ENCODE results near the gene ANGPTL3. TPM values are rescaled to one million over a fixed set of nuclear protein-coding genes. Genes with fewer than 3 reads are reported as not detected.
"Not testable (repeated sequence)": the region's sequence is repeated elsewhere in the genome, so short reads cannot be mapped to it uniquely, and the experiment has no call there.

Gene ANGPTL3, protein sequence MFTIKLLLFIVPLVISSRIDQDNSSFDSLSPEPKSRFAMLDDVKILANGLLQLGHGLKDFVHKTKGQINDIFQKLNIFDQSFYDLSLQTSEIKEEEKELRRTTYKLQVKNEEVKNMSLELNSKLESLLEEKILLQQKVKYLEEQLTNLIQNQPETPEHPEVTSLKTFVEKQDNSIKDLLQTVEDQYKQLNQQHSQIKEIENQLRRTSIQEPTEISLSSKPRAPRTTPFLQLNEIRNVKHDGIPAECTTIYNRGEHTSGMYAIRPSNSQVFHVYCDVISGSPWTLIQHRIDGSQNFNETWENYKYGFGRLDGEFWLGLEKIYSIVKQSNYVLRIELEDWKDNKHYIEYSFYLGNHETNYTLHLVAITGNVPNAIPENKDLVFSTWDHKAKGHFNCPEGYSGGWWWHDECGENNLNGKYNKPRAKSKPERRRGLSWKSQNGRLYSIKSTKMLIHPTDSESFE
- total RNA-seq, result not detected in 2 replicates

DNA sequence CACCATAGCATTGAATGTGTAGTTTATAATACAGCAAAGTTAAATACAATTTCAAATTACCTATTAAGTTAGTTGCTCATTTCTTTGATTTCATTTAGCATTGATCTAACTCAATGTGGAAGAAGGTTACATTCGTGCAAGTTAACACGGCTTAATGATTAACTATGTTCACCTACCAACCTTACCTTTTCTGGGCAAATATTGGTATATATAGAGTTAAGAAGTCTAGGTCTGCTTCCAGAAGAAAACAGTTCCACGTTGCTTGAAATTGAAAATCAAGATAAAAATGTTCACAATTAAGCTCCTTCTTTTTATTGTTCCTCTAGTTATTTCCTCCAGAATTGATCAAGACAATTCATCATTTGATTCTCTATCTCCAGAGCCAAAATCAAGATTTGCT lies at the start of gene ANGPTL3:
TSS of gene ANGPTL3 (plus strand) at position 240 of the 400 bp plus-strand sequence. CDS start at position 287, 47 bp downstream.
- Histone ChIP-seq H3K27me3 (ENCODE audit: control insufficient read depth, insufficient read depth, low read length) (no peaks in the 10 kb centered on the region), H3K4me3 (ENCODE audit: low read depth, low read length) (no peak within 1 kb of the TSS), H3K36me3 (ENCODE audit: control insufficient read depth, insufficient read depth, low read length) (no peaks in the 10 kb centered on the region)
- DNase-seq (ENCODE audit: low read depth) (no peak), FAIRE-seq (no peak)
- TF ChIP-seq, protein P1, sequence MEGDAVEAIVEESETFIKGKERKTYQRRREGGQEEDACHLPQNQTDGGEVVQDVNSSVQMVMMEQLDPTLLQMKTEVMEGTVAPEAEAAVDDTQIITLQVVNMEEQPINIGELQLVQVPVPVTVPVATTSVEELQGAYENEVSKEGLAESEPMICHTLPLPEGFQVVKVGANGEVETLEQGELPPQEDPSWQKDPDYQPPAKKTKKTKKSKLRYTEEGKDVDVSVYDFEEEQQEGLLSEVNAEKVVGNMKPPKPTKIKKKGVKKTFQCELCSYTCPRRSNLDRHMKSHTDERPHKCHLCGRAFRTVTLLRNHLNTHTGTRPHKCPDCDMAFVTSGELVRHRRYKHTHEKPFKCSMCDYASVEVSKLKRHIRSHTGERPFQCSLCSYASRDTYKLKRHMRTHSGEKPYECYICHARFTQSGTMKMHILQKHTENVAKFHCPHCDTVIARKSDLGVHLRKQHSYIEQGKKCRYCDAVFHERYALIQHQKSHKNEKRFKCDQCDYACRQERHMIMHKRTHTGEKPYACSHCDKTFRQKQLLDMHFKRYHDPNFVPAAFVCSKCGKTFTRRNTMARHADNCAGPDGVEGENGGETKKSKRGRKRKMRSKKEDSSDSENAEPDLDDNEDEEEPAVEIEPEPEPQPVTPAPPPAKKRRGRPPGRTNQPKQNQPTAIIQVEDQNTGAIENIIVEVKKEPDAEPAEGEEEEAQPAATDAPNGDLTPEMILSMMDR (IDR thresholded peaks at IDR 0.05; ENCODE audit: insufficient read depth, low read length, severe bottlenecking), result no peak

DNA sequence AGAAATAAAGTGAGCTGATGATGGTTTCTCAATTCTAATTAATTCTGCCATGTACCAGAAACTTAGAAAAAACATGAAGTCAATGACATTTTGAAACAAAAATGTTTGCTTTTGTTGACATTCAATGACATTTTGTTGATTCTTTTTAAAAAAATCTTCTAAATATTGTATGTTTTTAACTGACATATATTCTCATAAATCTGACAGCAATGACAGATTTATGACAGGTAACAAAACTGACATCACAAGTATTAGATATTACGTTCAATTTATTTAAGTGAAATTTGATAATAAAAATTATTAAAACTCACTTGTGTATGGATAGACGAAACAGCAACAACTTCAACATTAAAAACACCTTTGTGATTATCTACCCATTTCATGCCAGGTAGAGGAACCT lies 36.0 kb upstream of the ANGPTL3 start:
- Histone ChIP-seq H3K27me3 (ENCODE audit: control insufficient read depth, insufficient read depth, low read length) (no peaks in the 10 kb centered on the region), H3K36me3 (ENCODE audit: control insufficient read depth, insufficient read depth, low read length) (no peaks in the 10 kb centered on the region), H3K4me3 (ENCODE audit: low read depth, low read length) (no peak overlapping the region)
- no peak for FAIRE-seq
- DNase-seq (ENCODE audit: low read depth), result no peak
- TF ChIP-seq, protein P1 (IDR thresholded peaks at IDR 0.05; ENCODE audit: insufficient read depth, low read length, severe bottlenecking), result no peak

DNA sequence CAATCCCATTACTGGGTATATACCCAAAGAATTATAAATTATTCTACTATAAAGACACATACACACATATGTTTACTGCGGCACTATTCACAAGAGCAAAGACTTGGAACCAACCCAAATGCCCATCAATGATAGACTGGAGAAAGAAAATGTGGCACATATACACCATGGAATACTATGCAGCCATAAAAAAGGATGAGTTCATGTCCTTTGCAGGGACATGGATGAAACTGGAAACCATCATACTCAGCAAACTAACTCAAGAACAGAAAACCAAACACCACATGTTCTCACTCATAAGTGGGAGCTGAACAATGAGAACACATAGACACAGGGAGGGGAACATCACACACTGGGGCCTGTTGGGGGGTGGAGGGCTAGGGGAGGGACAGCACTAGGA lies 30.1 kb upstream of the ANGPTL3 start:
- not testable (repeated sequence) for H3K4me3 ChIP-seq (ENCODE audit: low read depth, low read length); DNase-seq (ENCODE audit: low read depth); H3K36me3 ChIP-seq (ENCODE audit: control insufficient read depth, insufficient read depth, low read length); H3K27me3 ChIP-seq (ENCODE audit: control insufficient read depth, insufficient read depth, low read length); FAIRE-seq

DNA sequence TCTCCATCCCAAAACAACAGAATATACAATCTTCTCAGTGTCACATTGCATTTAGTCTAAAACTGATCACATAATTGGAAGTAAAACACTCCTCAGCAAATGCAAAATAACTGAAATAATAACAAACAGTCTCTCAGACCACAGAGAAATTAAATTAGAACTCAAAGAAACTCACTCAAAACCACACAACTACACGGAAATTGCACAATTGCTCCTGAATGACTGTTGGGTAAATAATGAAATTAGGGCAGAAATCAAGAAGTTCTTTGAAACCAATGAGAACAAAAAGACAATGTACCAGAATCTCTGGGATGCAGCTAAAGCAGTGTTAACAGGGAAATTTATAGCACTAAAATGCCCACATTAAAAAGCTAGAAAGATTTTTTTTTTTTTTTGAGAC lies 29.4 kb upstream of the ANGPTL3 start:
- H3K27me3 ChIP-seq (ENCODE audit: control insufficient read depth, insufficient read depth, low read length); DNase-seq (ENCODE audit: low read depth); H3K36me3 ChIP-seq (ENCODE audit: control insufficient read depth, insufficient read depth, low read length); H3K4me3 ChIP-seq (ENCODE audit: low read depth, low read length); FAIRE-seq: not testable (repeated sequence)

DNA sequence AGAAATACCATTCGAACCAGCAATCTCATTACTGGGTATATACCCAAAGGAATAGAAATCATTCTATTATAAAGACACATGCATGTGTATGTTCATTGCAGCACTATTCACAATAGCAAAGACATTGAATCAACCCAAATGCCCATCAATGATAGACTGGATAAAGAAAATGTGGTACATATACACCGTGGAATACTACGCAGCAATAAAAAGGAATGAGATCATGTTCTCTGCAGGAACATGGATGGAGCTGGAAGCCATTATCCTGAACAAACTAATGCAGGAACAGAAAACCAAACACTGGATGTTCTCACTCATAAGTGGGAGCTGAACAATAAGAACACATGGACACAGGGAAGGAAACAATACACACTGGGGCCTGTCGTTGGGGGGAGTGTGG lies 25.8 kb upstream of the ANGPTL3 start:
- H3K36me3 ChIP-seq (ENCODE audit: control insufficient read depth, insufficient read depth, low read length); DNase-seq (ENCODE audit: low read depth); FAIRE-seq; H3K27me3 ChIP-seq (ENCODE audit: control insufficient read depth, insufficient read depth, low read length); H3K4me3 ChIP-seq (ENCODE audit: low read depth, low read length): not testable (repeated sequence)

DNA sequence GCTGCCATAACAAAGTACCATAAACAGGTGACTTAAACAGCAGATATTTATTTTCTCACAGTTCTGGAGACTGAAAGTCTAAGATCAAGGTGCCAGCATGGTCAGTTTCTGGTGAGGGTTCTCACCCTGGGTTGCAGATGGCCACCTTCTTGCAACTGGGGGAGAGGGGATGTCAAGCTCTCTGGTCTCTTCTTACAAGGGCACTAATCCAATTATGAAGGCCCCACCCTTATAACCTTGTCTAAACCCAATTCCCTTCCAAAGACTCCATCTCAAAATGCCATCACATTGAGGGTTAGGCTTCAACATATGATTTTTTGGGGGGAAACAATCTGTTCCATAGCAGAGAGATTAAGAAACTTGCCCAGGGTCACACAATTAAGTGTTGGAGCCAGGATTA lies 24.8 kb upstream of the ANGPTL3 start:
- TF ChIP-seq, protein P1 (IDR thresholded peaks at IDR 0.05; ENCODE audit: insufficient read depth, low read length, severe bottlenecking), result no peak
- Histone ChIP-seq H3K27me3 (ENCODE audit: control insufficient read depth, insufficient read depth, low read length) (no peaks in the 10 kb centered on the region), H3K36me3 (ENCODE audit: control insufficient read depth, insufficient read depth, low read length) (no peaks in the 10 kb centered on the region), H3K4me3 (ENCODE audit: low read depth, low read length) (no peak overlapping the region)
- DNase-seq (ENCODE audit: low read depth) (no peak), FAIRE-seq (no peak)

DNA sequence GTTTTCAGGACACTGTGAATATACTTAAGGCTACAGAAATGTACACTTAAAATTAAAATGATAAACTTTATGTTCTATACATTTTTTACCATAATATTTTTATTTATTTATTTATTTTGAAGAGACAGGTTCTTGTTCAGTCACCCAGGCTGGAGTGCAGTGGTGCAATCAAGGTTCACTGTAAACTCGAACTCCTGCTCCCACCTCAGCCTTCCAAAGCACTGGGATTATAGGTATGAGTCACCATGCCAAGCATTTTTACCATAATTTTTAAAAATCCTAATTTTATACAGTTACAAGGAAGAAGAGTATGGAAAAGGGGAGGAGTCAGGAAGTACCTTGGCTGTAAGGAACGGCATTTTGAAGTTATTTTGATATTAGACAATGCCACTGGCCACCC lies 23.6 kb upstream of the ANGPTL3 start:
- TF ChIP-seq, protein P1 (IDR thresholded peaks at IDR 0.05; ENCODE audit: insufficient read depth, low read length, severe bottlenecking), result no peak
- Histone ChIP-seq H3K36me3 (ENCODE audit: control insufficient read depth, insufficient read depth, low read length) (no peaks in the 10 kb centered on the region), H3K4me3 (ENCODE audit: low read depth, low read length) (no peak overlapping the region), H3K27me3 (ENCODE audit: control insufficient read depth, insufficient read depth, low read length) (no peaks in the 10 kb centered on the region)
- FAIRE-seq (no peak), DNase-seq (ENCODE audit: low read depth) (no peak)

Measured in bronchial epithelial cell (primary cell).